ENCODE results near the gene FABP2.

DNA sequence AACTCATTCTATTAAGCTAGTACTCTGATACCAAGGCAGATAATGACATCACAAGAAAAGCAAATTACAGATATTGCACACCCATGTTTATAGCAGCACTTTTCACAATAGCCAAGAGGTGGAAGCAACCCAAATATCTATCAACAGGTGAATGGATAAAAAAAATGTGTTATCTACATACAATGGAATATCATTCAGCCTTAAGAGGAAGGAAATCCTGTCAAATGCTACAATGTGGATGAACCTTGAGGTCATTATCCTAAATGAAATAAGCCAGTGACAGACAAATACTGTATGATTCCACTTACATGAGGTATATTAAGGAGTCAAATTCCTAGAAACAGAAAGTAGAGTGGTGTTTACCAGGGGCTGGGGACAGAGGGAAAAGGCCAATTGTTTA, 14.3 kb downstream of the FABP2 start:
- TF ChIP-seq, protein P1, sequence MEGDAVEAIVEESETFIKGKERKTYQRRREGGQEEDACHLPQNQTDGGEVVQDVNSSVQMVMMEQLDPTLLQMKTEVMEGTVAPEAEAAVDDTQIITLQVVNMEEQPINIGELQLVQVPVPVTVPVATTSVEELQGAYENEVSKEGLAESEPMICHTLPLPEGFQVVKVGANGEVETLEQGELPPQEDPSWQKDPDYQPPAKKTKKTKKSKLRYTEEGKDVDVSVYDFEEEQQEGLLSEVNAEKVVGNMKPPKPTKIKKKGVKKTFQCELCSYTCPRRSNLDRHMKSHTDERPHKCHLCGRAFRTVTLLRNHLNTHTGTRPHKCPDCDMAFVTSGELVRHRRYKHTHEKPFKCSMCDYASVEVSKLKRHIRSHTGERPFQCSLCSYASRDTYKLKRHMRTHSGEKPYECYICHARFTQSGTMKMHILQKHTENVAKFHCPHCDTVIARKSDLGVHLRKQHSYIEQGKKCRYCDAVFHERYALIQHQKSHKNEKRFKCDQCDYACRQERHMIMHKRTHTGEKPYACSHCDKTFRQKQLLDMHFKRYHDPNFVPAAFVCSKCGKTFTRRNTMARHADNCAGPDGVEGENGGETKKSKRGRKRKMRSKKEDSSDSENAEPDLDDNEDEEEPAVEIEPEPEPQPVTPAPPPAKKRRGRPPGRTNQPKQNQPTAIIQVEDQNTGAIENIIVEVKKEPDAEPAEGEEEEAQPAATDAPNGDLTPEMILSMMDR (IDR thresholded peaks at IDR 0.05) = no peak
- TF ChIP-seq POLR2A (IDR thresholded peaks at IDR 0.05) = no peak
